OCI-LY7 (cell line): ENCODE measurements around the gene CTNNBL1.
"Not testable (repeated sequence)": the region's sequence is repeated elsewhere in the genome, so short reads cannot be mapped to it uniquely, and the experiment has no call there.

Experiments used
- CTCF ChIP-seq: fragments of 200-600 bp; sonication (generic); conservative IDR thresholded peaks from 2 replicates; pipeline ENCODE4 v1.5.1; 2014; ENCODE audit warnings: mild to moderate bottlenecking, antibody characterized with exemption, low read length, moderate library complexity, mixed read lengths
- EZH2phosphoT487 ChIP-seq: fragments of 200-600 bp; sonication (generic); IDR thresholded peaks from 2 replicates; pipeline ENCODE4 v1.6.1; 2018; ENCODE audit warnings: low read depth, borderline replicate concordance, mild to moderate bottlenecking, mixed run types, antibody characterized with exemption, low read length, moderate library complexity, mixed read lengths

- not testable (repeated sequence) for TF ChIP-seq CTCF, EZH2phosphoT487
These were observed 162.2 kb downstream of the CTNNBL1 start for GRCh38 chr20:37856034-37856433.
